ENCODE results near the gene TFCP2L1. TPM values are rescaled to one million over a fixed set of nuclear protein-coding genes. Genes with fewer than 3 reads are reported as not detected.

The TFCP2L1 gene
- total RNA-seq, 1 experiment from 2014 or later, result 18.4 TPM

DNA sequence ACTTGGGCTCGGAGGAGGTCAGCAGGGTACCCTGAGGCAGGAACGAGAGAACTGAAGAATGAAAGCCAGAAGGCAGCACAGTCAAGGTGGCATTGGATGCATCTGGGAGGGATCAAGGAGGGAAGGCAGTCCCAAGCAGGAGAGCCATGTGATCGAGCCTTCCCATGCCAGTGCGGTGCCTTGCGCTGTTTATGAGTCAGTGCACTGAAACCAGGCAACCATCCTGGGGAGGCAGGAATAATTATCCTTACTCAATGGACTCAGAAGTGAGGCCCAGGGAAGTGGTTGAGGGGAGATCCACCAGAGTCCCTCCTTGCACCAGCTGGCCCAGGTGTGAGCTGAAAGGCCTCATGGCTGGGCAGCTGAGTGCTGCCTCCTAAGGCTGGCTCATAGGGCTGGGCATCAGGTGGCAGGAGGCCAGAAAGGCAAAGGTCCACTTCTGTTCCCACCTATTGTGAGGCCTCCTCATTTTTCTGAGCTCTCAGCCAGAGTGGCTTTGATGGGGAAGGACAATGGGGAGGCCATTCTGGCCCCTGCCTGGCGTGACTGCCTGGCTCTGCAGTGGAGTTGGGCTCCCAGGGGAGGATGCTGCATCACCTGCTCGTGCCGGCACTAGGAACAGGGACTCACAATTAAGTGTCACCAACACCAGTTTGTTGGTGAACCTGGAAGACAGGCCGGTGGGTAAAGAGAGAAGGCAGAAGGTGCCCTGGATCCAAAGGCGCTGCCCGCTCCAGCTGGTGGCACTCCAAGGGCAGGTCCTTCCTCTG is 82.3 kb downstream of the TFCP2L1 start:
- no peaks in the 10 kb centered on the region for H3K36me3 ChIP-seq (ENCODE audit: control insufficient read depth, insufficient read depth, low read length)
- CTCF ChIA-PET, result no interaction called here
- Mint-ChIP-seq H3K4me3 (ENCODE audit: unreplicated experiment) (no peak overlapping the region), H3K9me3 (ENCODE audit: unreplicated experiment) (no peaks in the 10 kb centered on the region), H3K4me1 (ENCODE audit: low read depth, unreplicated experiment) (peaks cover 5% of the 10 kb centered on the region), H3K27ac (ENCODE audit: unreplicated experiment) (no peak overlapping the region), H3K36me3 (ENCODE audit: insufficient read depth, unreplicated experiment) (peaks cover 6% of the 10 kb centered on the region), H3K27me3 (ENCODE audit: insufficient read depth, unreplicated experiment) (no peaks in the 10 kb centered on the region)
- DNase-seq, result no peak
- H3K27me3 ChIP-seq (replicated peaks; ENCODE audit: control insufficient read depth, insufficient read depth, low read length), result no peaks in the 10 kb centered on the region; the same call in 1 of the 2 replicates
- POLR2A ChIA-PET, result no interaction called here
- H3K4me3 ChIP-seq (ENCODE audit: low read depth, low read length), result no peak overlapping the region
- intact Hi-C loops (cut with micrococcal nuclease; ENCODE audit: unreplicated experiment), result no loop called here
- H3K9me3 ChIP-seq, result no peaks in the 10 kb centered on the region
- peaks cover 10% of the 10 kb centered on the region; the same call in 1 of the 2 replicates for H3K4me1 ChIP-seq
- no TSS peak for BruUV-seq (replicated peaks)
- TF ChIP-seq CTCF (IDR thresholded peaks at IDR 0.05; ENCODE audit: insufficient read depth in 1 of 2, low read depth in 1 of 2, low read length in 1 of 2, severe bottlenecking in 1 of 2, unreplicated experiment in 1 of 2), result no peak

- Mint-ChIP-seq H3K4me1 (ENCODE audit: low read depth, unreplicated experiment) (peaks cover 5% of the 10 kb centered on the region), H3K36me3 (ENCODE audit: insufficient read depth, unreplicated experiment) (peaks cover 6% of the 10 kb centered on the region), H3K27ac (ENCODE audit: unreplicated experiment) (no peak overlapping the region), H3K9me3 (ENCODE audit: unreplicated experiment) (no peaks in the 10 kb centered on the region), H3K4me3 (ENCODE audit: unreplicated experiment) (no peak overlapping the region), H3K27me3 (ENCODE audit: insufficient read depth, unreplicated experiment) (no peaks in the 10 kb centered on the region)
- POLR2A ChIA-PET, result no interaction called here
- intact Hi-C loops (cut with micrococcal nuclease; ENCODE audit: unreplicated experiment), result no loop called here
- CTCF ChIA-PET, result no interaction called here
- BruUV-seq (replicated peaks), result no TSS peak
- no peak for DNase-seq
- H3K9me3 ChIP-seq, result no peaks in the 10 kb centered on the region
- peaks cover 10% of the 10 kb centered on the region; the same call in 1 of the 2 replicates for H3K4me1 ChIP-seq
- no peaks in the 10 kb centered on the region; the same call in 1 of the 2 replicates for H3K27me3 ChIP-seq (replicated peaks; ENCODE audit: control insufficient read depth, insufficient read depth, low read length)
- no peak overlapping the region for H3K4me3 ChIP-seq (ENCODE audit: low read depth, low read length)
- TF ChIP-seq CTCF (IDR thresholded peaks at IDR 0.05; ENCODE audit: insufficient read depth in 1 of 2, low read depth in 1 of 2, low read length in 1 of 2, severe bottlenecking in 1 of 2, unreplicated experiment in 1 of 2), result no peak
- H3K36me3 ChIP-seq (ENCODE audit: control insufficient read depth, insufficient read depth, low read length), result no peaks in the 10 kb centered on the region
Observed at GRCh38 chr2:121201796-121202195, 83.2 kb downstream of the TFCP2L1 start.

DNA sequence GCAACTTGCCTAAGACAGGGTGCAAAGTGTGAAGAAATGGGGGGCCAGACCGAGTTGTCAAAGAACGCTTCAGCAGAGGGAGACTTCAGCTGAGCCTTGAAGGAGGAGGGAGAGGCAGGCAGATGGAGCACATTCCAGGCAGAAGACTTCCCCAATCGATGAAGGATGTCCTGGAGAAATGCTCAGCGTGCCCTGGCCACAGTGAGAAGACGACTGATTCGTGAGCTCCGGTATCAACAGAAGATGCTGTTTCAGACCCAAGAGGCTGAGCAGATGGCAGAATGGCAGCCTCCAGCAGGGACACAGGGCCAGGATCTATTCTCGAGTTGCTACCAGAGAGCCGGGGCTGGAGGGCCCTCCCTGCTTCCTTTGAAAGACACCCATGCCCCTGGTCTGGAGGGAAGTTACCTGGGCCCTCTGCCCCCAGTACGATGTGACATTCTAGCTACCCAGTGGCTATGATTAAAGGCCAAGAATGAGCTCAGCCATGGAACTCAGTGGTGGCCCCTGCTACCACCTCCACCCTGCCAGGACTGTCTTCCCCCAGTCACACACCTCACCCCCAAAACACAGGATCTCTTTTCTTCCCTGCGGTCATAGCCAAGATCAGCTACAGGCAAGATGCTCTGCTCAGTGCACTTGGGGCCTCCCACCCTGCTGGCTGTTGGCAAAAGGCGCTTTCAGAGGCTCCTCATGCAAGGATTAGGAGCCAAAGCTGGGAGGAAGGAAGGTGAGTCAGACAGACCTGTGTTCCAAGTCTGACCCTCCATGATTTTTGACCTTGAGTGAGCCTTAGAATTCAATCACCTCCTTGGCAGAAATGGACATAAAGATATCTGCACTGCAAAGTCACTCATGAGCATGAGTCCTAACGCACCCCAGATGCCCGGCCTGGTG is 84.3 kb downstream of the TFCP2L1 start:
- Mint-ChIP-seq H3K36me3 (ENCODE audit: insufficient read depth, unreplicated experiment) (peaks cover 6% of the 10 kb centered on the region), H3K27ac (ENCODE audit: unreplicated experiment) (no peak overlapping the region), H3K4me3 (ENCODE audit: unreplicated experiment) (no peak overlapping the region), H3K4me1 (ENCODE audit: low read depth, unreplicated experiment) (peaks cover 5% of the 10 kb centered on the region), H3K9me3 (ENCODE audit: unreplicated experiment) (no peaks in the 10 kb centered on the region), H3K27me3 (ENCODE audit: insufficient read depth, unreplicated experiment) (no peaks in the 10 kb centered on the region)
- no peak for DNase-seq
- no peak for TF ChIP-seq CTCF (IDR thresholded peaks at IDR 0.05; ENCODE audit: insufficient read depth in 1 of 2, low read depth in 1 of 2, low read length in 1 of 2, severe bottlenecking in 1 of 2, unreplicated experiment in 1 of 2)
- no peaks in the 10 kb centered on the region; the same call in 1 of the 2 replicates for H3K27me3 ChIP-seq (replicated peaks; ENCODE audit: control insufficient read depth, insufficient read depth, low read length)
- H3K36me3 ChIP-seq (ENCODE audit: control insufficient read depth, insufficient read depth, low read length), result no peaks in the 10 kb centered on the region
- H3K4me3 ChIP-seq (ENCODE audit: low read depth, low read length), result no peak overlapping the region
- intact Hi-C loops (cut with micrococcal nuclease; ENCODE audit: unreplicated experiment), result no loop called here
- no TSS peak for BruUV-seq (replicated peaks)
- CTCF ChIA-PET, result no interaction called here
- POLR2A ChIA-PET, result no interaction called here
- no peaks in the 10 kb centered on the region for H3K9me3 ChIP-seq
- peaks cover 10% of the 10 kb centered on the region; the same call in 1 of the 2 replicates for H3K4me1 ChIP-seq

Measured in Caco-2 (cell line).